ENCODE measurements around the gene VSTM4. TPM values are rescaled to one million over a fixed set of nuclear protein-coding genes. Genes with fewer than 3 reads are reported as not detected.
A peak's percentile ranks its signal among the peaks of the same experiment; 100 is the strongest.

The VSTM4 gene
- total RNA-seq, 3 donors from 2014 or later (not counting 1 experiment from before 2014, with no cell fraction given) = 0.38 to 0.57 (median 0.45) TPM

- intact Hi-C loops (cut with micrococcal nuclease) = no loop called here
- Mint-ChIP-seq H3K4me1 (no peaks in the 10 kb centered on the region), H3K36me3 (no peaks in the 10 kb centered on the region), H3K27me3 (ENCODE audit: low read depth in 2 of 2) (peaks cover 12% of the 10 kb centered on the region in 2 donors), H3K4me3 (no peak overlapping the region), H3K27ac (no peak overlapping the region), H3K9me3 (no peaks in the 10 kb centered on the region)
- Histone ChIP-seq H3K4me1 (ENCODE audit: control insufficient read depth, insufficient read depth, low read length) (peaks cover 13% of the 10 kb centered on the region), H3K27me3 (ENCODE audit: control insufficient read depth, insufficient read depth, low read length) (peaks cover 10% of the 10 kb centered on the region), H3K4me3 (ENCODE audit: low read length) (no peak overlapping the region), H3K9me3 (ENCODE audit: control insufficient read depth, insufficient read depth, low read length) (no peaks in the 10 kb centered on the region), H3K27ac (ENCODE audit: low read length) (no peak overlapping the region), H3K36me3 (ENCODE audit: control insufficient read depth, insufficient read depth, low read length) (no peaks in the 10 kb centered on the region)
- 94% methylated on average over 5 of the region's 5 CpGs for WGBS (ENCODE audit: insufficient coverage)
- no peak for ATAC-seq
- TF ChIP-seq CTCF (IDR thresholded peaks at IDR 0.05) = no peak
- DNase-seq = no peak
These were observed 1.4 kb upstream of the VSTM4 start for GRCh38 chr10:49116509-49117375.

GRCh38 chr10:49115796-49116508, 630 bp upstream of the VSTM4 start:
- H3K27ac ChIP-seq (ENCODE audit: low read length) = no peak overlapping the region
- intact Hi-C loops (cut with micrococcal nuclease) = no loop called here
- H3K9me3 ChIP-seq (ENCODE audit: control insufficient read depth, insufficient read depth, low read length) = no peaks in the 10 kb centered on the region
- WGBS (ENCODE audit: insufficient coverage) = 64% methylated on average over 14 of the region's 14 CpGs
- no peaks in the 10 kb centered on the region for H3K4me1 Mint-ChIP-seq
- H3K36me3 Mint-ChIP-seq = no peaks in the 10 kb centered on the region
- TF ChIP-seq CTCF (IDR thresholded peaks at IDR 0.05) = no peak
- H3K27ac Mint-ChIP-seq = no peak overlapping the region
- no peak for ATAC-seq
- H3K4me3 Mint-ChIP-seq = peak overlapping the region; percentile 62
- no peaks in the 10 kb centered on the region for H3K36me3 ChIP-seq (ENCODE audit: control insufficient read depth, insufficient read depth, low read length)
- H3K9me3 Mint-ChIP-seq = no peaks in the 10 kb centered on the region
- peaks cover 13% of the 10 kb centered on the region for H3K4me1 ChIP-seq (ENCODE audit: control insufficient read depth, insufficient read depth, low read length)
- peaks cover 11 to 12% of the 10 kb centered on the region in 2 donors for H3K27me3 Mint-ChIP-seq (ENCODE audit: low read depth in 2 of 2)
- H3K4me3 ChIP-seq (ENCODE audit: low read length) = no peak overlapping the region
- no peak for DNase-seq
- H3K27me3 ChIP-seq (ENCODE audit: control insufficient read depth, insufficient read depth, low read length) = peaks cover 10% of the 10 kb centered on the region

GRCh38 chr10:49114718-49115014, 656 bp downstream of the VSTM4 start:
- Histone ChIP-seq H3K9me3 (ENCODE audit: control insufficient read depth, insufficient read depth, low read length) (no peaks in the 10 kb centered on the region), H3K27me3 (ENCODE audit: control insufficient read depth, insufficient read depth, low read length) (peaks cover 10% of the 10 kb centered on the region), H3K27ac (ENCODE audit: low read length) (no peak overlapping the region), H3K36me3 (ENCODE audit: control insufficient read depth, insufficient read depth, low read length) (no peaks in the 10 kb centered on the region), H3K4me1 (ENCODE audit: control insufficient read depth, insufficient read depth, low read length) (peaks cover 13% of the 10 kb centered on the region), H3K4me3 (ENCODE audit: low read length) (no peak overlapping the region)
- H3K27me3 Mint-ChIP-seq (ENCODE audit: low read depth in 2 of 2) = peaks cover 11 to 12% of the 10 kb centered on the region in 2 donors
- no peaks in the 10 kb centered on the region for H3K4me1 Mint-ChIP-seq
- intact Hi-C loops (cut with micrococcal nuclease) = no loop called here
- no peak for TF ChIP-seq CTCF (IDR thresholded peaks at IDR 0.05)
- no peaks in the 10 kb centered on the region for H3K9me3 Mint-ChIP-seq
- H3K4me3 Mint-ChIP-seq = peak overlapping the region; percentile 81
- 69% methylated on average over 9 of the region's 9 CpGs for WGBS (ENCODE audit: insufficient coverage)
- ATAC-seq (no peak), DNase-seq (no peak)
- H3K27ac Mint-ChIP-seq = no peak overlapping the region
- no peaks in the 10 kb centered on the region for H3K36me3 Mint-ChIP-seq
